Frontal cortex (tissue), 4 donors: ENCODE measurements around the gene S100A2. TPM values are rescaled to one million over a fixed set of nuclear protein-coding genes. Genes with fewer than 3 reads are reported as not detected.

Source experiments
- DNase-seq, 2 donors: peaks; one replicate each; pipeline ENCODE4 v3.0.0; 2012; ENCODE audit warnings: low spot score in 2 of 2
- FAIRE-seq: peaks from 2 replicates; lab custom pipeline; 2012; peaks lifted over from hg19 to GRCh38; lab: Jason Lieb, UNC
- total RNA-seq: library from RNA; depleted of rRNA; stranded (reverse); fragments of >200 nt; gene quantifications from one replicate; pipeline ENCODE4 v1.2.3, GENCODE V29; 2014
- donor health status: control.
- donor health status: control.
- donor health status: control.

S100A2 gene
- total RNA-seq, 1 donor from 2014 or later = not detected

GRCh38 chr1:153513666-153514065, 52.0 kb downstream of the S100A2 start:
- no peak for DNase-seq
- no peak for FAIRE-seq

GRCh38 chr1:153513023-153513422, 52.6 kb downstream of the S100A2 start:
- FAIRE-seq (no peak), DNase-seq (no peak)

Other genes starting within 250 kb of the S100A2 start
- gene PGLYRP4, start 217.0 kb downstream of the S100A2 start, total RNA-seq = not detected
- gene S100A9, start 208.0 kb downstream of the S100A2 start, total RNA-seq = 28.9 TPM
- gene S100A12, start 190.2 kb downstream of the S100A2 start, total RNA-seq = 6.9 TPM
- 7.3 TPM for gene S100A8, start 174.8 kb downstream of the S100A2 start, total RNA-seq
- not detected for gene S100A7A, start 149.3 kb downstream of the S100A2 start, total RNA-seq
- gene S100A7, start 105.2 kb downstream of the S100A2 start, total RNA-seq = not detected
- 9.8 TPM for gene S100A6, start 29.9 kb downstream of the S100A2 start, total RNA-seq
- gene S100A5, start 24.9 kb downstream of the S100A2 start, total RNA-seq = not detected
- 1.6 TPM for gene S100A4, start 20.0 kb downstream of the S100A2 start, total RNA-seq
- not detected for gene S100A3, start 16.6 kb downstream of the S100A2 start, total RNA-seq
- 13.0 TPM for gene S100A16, start 47.3 kb upstream of the S100A2 start, total RNA-seq
- not detected for gene S100A14, start 50.5 kb upstream of the S100A2 start, total RNA-seq
- gene S100A13, start 61.7 kb upstream of the S100A2 start, total RNA-seq = 7.3 TPM
- 1.2 TPM for gene S100A1, start 62.6 kb upstream of the S100A2 start, total RNA-seq
- 55.0 TPM for gene CHTOP, start 68.2 kb upstream of the S100A2 start, total RNA-seq
- gene SNAPIN, start 92.9 kb upstream of the S100A2 start, total RNA-seq = 46.1 TPM
- gene ILF2, start 105.1 kb upstream of the S100A2 start, total RNA-seq = 240 TPM
- 0.41 TPM for gene NPR1, start 112.8 kb upstream of the S100A2 start, total RNA-seq
- gene INTS3, start 162.2 kb upstream of the S100A2 start, total RNA-seq = 29.8 TPM
- gene SLC27A3, start 209.6 kb upstream of the S100A2 start, total RNA-seq = 14.7 TPM